22Rv1 (cell line): ENCODE measurements around the gene PLEKHG1.

Experiments used
- CTCF ChIP-seq: fragments of 450-650 bp; IDR thresholded peaks from 2 replicates; pipeline ENCODE4 v1.5.1; 2017; ENCODE audit warnings: mild to moderate bottlenecking
- ZFX ChIP-seq: fragments of 450-650 bp; IDR thresholded peaks from 2 replicates; pipeline ENCODE4 v1.6.1; 2017; ENCODE audit warnings: antibody characterized with exemption, borderline replicate concordance

GRCh38 chr6:150641398-150642139 lies 41.9 kb downstream of the PLEKHG1 start:
- TF ChIP-seq CTCF, result no peak
- no peak for TF ChIP-seq ZFX
